ENCODE results near the gene MUC5B. TPM values are rescaled to one million over a fixed set of nuclear protein-coding genes. Genes with fewer than 3 reads are reported as not detected.
A peak's percentile ranks its signal among the peaks of the same experiment; 100 is the strongest.

Gene MUC5B
- total and polyA plus RNA-seq, 7 experiments from 2014 or later: not detected

- Histone ChIP-seq H3K9me3 (ENCODE audit: control insufficient read depth in 2 of 3, low read length in 3 of 3) (no peaks in the 10 kb centered on the region), H3K36me3 (ENCODE audit: control insufficient read depth in 2 of 3, insufficient read depth in 3 of 3, low read length in 3 of 3) (peaks cover 0 to 5% (median 0%) of the 10 kb centered on the region in 3 experiments), H3K27me3 (ENCODE audit: control insufficient read depth in 2 of 2, insufficient read depth in 2 of 2, low read length in 2 of 2) (no peaks in the 10 kb centered on the region), H3K27ac (ENCODE audit: low read depth, low read length) (no peak overlapping the region), H3K4me1 (ENCODE audit: control insufficient read depth in 2 of 2, insufficient read depth in 2 of 2, low read length in 2 of 2) (no peaks in the 10 kb centered on the region), H3K4me3 (ENCODE audit: low read length) (no peak overlapping the region)
- CTCF ChIA-PET: no interaction called here
- DNase-seq: no peak
- no peak for ATAC-seq
- Mint-ChIP-seq H3K4me1 (peaks cover 0 to 20% (median 0%) of the 10 kb centered on the region in 7 donors), H3K4me3 (no peak overlapping the region), H3K27ac (peak overlapping the region in 1 of 9 donors; percentile 80), H3K27me3 (no peaks in the 10 kb centered on the region), H3K9me3 (peaks cover 0 to 2% (median 0%) of the 10 kb centered on the region in 11 donors), H3K36me3 (peaks cover 0 to 1% (median 0%) of the 10 kb centered on the region in 5 donors)
- POLR2A ChIA-PET: interaction anchor here (1.4 kb wide), 1 partner anchor 39 kb away, joined by 4 read pairs; the partner anchor contains the start of gene TOLLIP
- intact Hi-C loops (cut with micrococcal nuclease): loop anchor here in 1 of 2 donors (10.0 kb wide), 1 partner anchor 65 kb away; no protein-coding TSS in a partner anchor
Observed at GRCh38 chr11:1269957-1270356, 47.1 kb downstream of the MUC5B start.

- Mint-ChIP-seq H3K4me1 (peaks cover 0 to 18% (median 0%) of the 10 kb centered on the region in 7 donors), H3K9me3 (no peaks in the 10 kb centered on the region), H3K36me3 (peaks cover 0 to 3% (median 0%) of the 10 kb centered on the region in 5 donors), H3K27ac (no peak overlapping the region), H3K27me3 (no peaks in the 10 kb centered on the region), H3K4me3 (no peak overlapping the region)
- Histone ChIP-seq H3K27ac (ENCODE audit: low read depth, low read length) (no peak overlapping the region), H3K4me3 (ENCODE audit: low read length) (no peak overlapping the region), H3K27me3 (ENCODE audit: control insufficient read depth in 2 of 2, insufficient read depth in 2 of 2, low read length in 2 of 2) (no peaks in the 10 kb centered on the region), H3K4me1 (ENCODE audit: control insufficient read depth in 2 of 2, insufficient read depth in 2 of 2, low read length in 2 of 2) (no peaks in the 10 kb centered on the region), H3K9me3 (ENCODE audit: control insufficient read depth in 2 of 3, low read length in 3 of 3) (no peaks in the 10 kb centered on the region), H3K36me3 (ENCODE audit: control insufficient read depth in 2 of 3, insufficient read depth in 3 of 3, low read length in 3 of 3) (peaks cover 0 to 10% (median 0%) of the 10 kb centered on the region in 3 experiments)
- CTCF ChIA-PET: no interaction called here
- no peak for ATAC-seq
- DNase-seq: no peak
- POLR2A ChIA-PET: no interaction called here
- intact Hi-C loops (cut with micrococcal nuclease): no loop called here
Observed at GRCh38 chr11:1270476-1270875, 47.6 kb downstream of the MUC5B start.

GRCh38 chr11:1271002-1271401, 48.1 kb downstream of the MUC5B start:
- Histone ChIP-seq H3K27me3 (ENCODE audit: control insufficient read depth in 2 of 2, insufficient read depth in 2 of 2, low read length in 2 of 2) (no peaks in the 10 kb centered on the region), H3K4me3 (ENCODE audit: low read length) (no peak overlapping the region), H3K36me3 (ENCODE audit: control insufficient read depth in 2 of 3, insufficient read depth in 3 of 3, low read length in 3 of 3) (peaks cover 0 to 16% (median 0%) of the 10 kb centered on the region in 3 experiments), H3K4me1 (ENCODE audit: control insufficient read depth in 2 of 2, insufficient read depth in 2 of 2, low read length in 2 of 2) (no peaks in the 10 kb centered on the region), H3K27ac (ENCODE audit: low read depth, low read length) (no peak overlapping the region), H3K9me3 (ENCODE audit: control insufficient read depth in 2 of 3, low read length in 3 of 3) (no peaks in the 10 kb centered on the region)
- H3K9me3 Mint-ChIP-seq: no peaks in the 10 kb centered on the region
- ChIA-PET POLR2A (interaction anchor here (1.0 kb wide), 1 partner anchor 8 kb away, joined by 3 read pairs; no protein-coding TSS in a partner anchor), CTCF (no interaction called here)
- no peak overlapping the region for H3K4me3 Mint-ChIP-seq
- H3K27ac Mint-ChIP-seq: no peak overlapping the region
- peaks cover 0 to 18% (median 0%) of the 10 kb centered on the region in 7 donors for H3K4me1 Mint-ChIP-seq
- no peak for DNase-seq
- no peaks in the 10 kb centered on the region for H3K27me3 Mint-ChIP-seq
- no peak for ATAC-seq
- intact Hi-C loops (cut with micrococcal nuclease): no loop called here
- peaks cover 0 to 8% (median 0%) of the 10 kb centered on the region in 5 donors for H3K36me3 Mint-ChIP-seq

GRCh38 chr11:1271406-1271805, 48.5 kb downstream of the MUC5B start:
- Histone ChIP-seq H3K4me1 (ENCODE audit: control insufficient read depth in 2 of 2, insufficient read depth in 2 of 2, low read length in 2 of 2) (no peaks in the 10 kb centered on the region), H3K27ac (ENCODE audit: low read depth, low read length) (no peak overlapping the region), H3K9me3 (ENCODE audit: control insufficient read depth in 2 of 3, low read length in 3 of 3) (no peaks in the 10 kb centered on the region), H3K4me3 (ENCODE audit: low read length) (no peak overlapping the region), H3K27me3 (ENCODE audit: control insufficient read depth in 2 of 2, insufficient read depth in 2 of 2, low read length in 2 of 2) (no peaks in the 10 kb centered on the region), H3K36me3 (ENCODE audit: control insufficient read depth in 2 of 3, insufficient read depth in 3 of 3, low read length in 3 of 3) (peaks cover 0 to 20% (median 0%) of the 10 kb centered on the region in 3 experiments)
- H3K27ac Mint-ChIP-seq: no peak overlapping the region
- no peak for ATAC-seq
- peaks cover 0 to 10% (median 0%) of the 10 kb centered on the region in 5 donors for H3K36me3 Mint-ChIP-seq
- H3K9me3 Mint-ChIP-seq: no peaks in the 10 kb centered on the region
- POLR2A ChIA-PET: interaction anchor here (1.0 kb wide), 1 partner anchor 8 kb away, joined by 3 read pairs; no protein-coding TSS in a partner anchor
- no peaks in the 10 kb centered on the region for H3K27me3 Mint-ChIP-seq
- H3K4me3 Mint-ChIP-seq: no peak overlapping the region
- DNase-seq: no peak
- H3K4me1 Mint-ChIP-seq: peaks cover 0 to 18% (median 0%) of the 10 kb centered on the region in 7 donors
- CTCF ChIA-PET: no interaction called here
- intact Hi-C loops (cut with micrococcal nuclease): no loop called here

GRCh38 chr11:1271927-1272326, 49.1 kb downstream of the MUC5B start:
- H3K4me1 Mint-ChIP-seq: peaks cover 0 to 14% (median 0%) of the 10 kb centered on the region in 7 donors
- Histone ChIP-seq H3K4me3 (ENCODE audit: low read length) (no peak overlapping the region), H3K9me3 (ENCODE audit: control insufficient read depth in 2 of 3, low read length in 3 of 3) (no peaks in the 10 kb centered on the region), H3K4me1 (ENCODE audit: control insufficient read depth in 2 of 2, insufficient read depth in 2 of 2, low read length in 2 of 2) (no peaks in the 10 kb centered on the region), H3K27me3 (ENCODE audit: control insufficient read depth in 2 of 2, insufficient read depth in 2 of 2, low read length in 2 of 2) (no peaks in the 10 kb centered on the region), H3K27ac (ENCODE audit: low read depth, low read length) (no peak overlapping the region), H3K36me3 (ENCODE audit: control insufficient read depth in 2 of 3, insufficient read depth in 3 of 3, low read length in 3 of 3) (peaks cover 0 to 25% (median 0%) of the 10 kb centered on the region in 3 experiments)
- no peak for DNase-seq
- H3K27me3 Mint-ChIP-seq: no peaks in the 10 kb centered on the region
- no peak for ATAC-seq
- no peak overlapping the region for H3K4me3 Mint-ChIP-seq
- no peaks in the 10 kb centered on the region for H3K9me3 Mint-ChIP-seq
- ChIA-PET CTCF (no interaction called here), POLR2A (interaction anchor here (1.0 kb wide), 1 partner anchor 9 kb away, joined by 3 read pairs; no protein-coding TSS in a partner anchor)
- intact Hi-C loops (cut with micrococcal nuclease): no loop called here
- H3K27ac Mint-ChIP-seq: no peak overlapping the region
- peaks cover 0 to 15% (median 0%) of the 10 kb centered on the region in 5 donors for H3K36me3 Mint-ChIP-seq

GRCh38 chr11:1272531-1272930, 49.7 kb downstream of the MUC5B start:
- H3K9me3 Mint-ChIP-seq: no peaks in the 10 kb centered on the region

GRCh38 chr11:1274501-1274900, 51.6 kb downstream of the MUC5B start:
- ATAC-seq: no peak
- no peak overlapping the region for H3K4me3 Mint-ChIP-seq
- ChIA-PET POLR2A (no interaction called here), CTCF (no interaction called here)
- no peak overlapping the region for H3K27ac Mint-ChIP-seq
- DNase-seq: no peak
- H3K27me3 ChIP-seq (ENCODE audit: control insufficient read depth in 2 of 2, insufficient read depth in 2 of 2, low read length in 2 of 2): no peaks in the 10 kb centered on the region
- H3K4me1 Mint-ChIP-seq: peaks cover 0 to 2% (median 0%) of the 10 kb centered on the region in 7 donors
- intact Hi-C loops (cut with micrococcal nuclease): no loop called here
- H3K36me3 ChIP-seq (ENCODE audit: control insufficient read depth in 2 of 3, insufficient read depth in 3 of 3, low read length in 3 of 3): peaks cover 0 to 43% (median 0%) of the 10 kb centered on the region in 3 experiments
- H3K4me3 ChIP-seq (ENCODE audit: low read length): no peak overlapping the region
- peaks cover 0 to 26% (median 4%) of the 10 kb centered on the region in 5 donors for H3K36me3 Mint-ChIP-seq
- no peaks in the 10 kb centered on the region for H3K27me3 Mint-ChIP-seq
- no peak overlapping the region for H3K27ac ChIP-seq (ENCODE audit: low read depth, low read length)
- H3K9me3 ChIP-seq (ENCODE audit: control insufficient read depth in 2 of 3, low read length in 3 of 3): no peaks in the 10 kb centered on the region
- no peaks in the 10 kb centered on the region for H3K4me1 ChIP-seq (ENCODE audit: control insufficient read depth in 2 of 2, insufficient read depth in 2 of 2, low read length in 2 of 2)
- no peaks in the 10 kb centered on the region for H3K9me3 Mint-ChIP-seq

More at GRCh38 chr11:1272531-1272930, 49.7 kb downstream of the MUC5B start:
- peaks cover 0 to 19% (median 3%) of the 10 kb centered on the region in 5 donors for H3K36me3 Mint-ChIP-seq
- peaks cover 0 to 8% (median 0%) of the 10 kb centered on the region in 7 donors for H3K4me1 Mint-ChIP-seq
- intact Hi-C loops (cut with micrococcal nuclease): no loop called here
- DNase-seq (no peak), ATAC-seq (no peak)
- Histone ChIP-seq H3K27ac (ENCODE audit: low read depth, low read length) (no peak overlapping the region), H3K4me3 (ENCODE audit: low read length) (no peak overlapping the region), H3K36me3 (ENCODE audit: control insufficient read depth in 2 of 3, insufficient read depth in 3 of 3, low read length in 3 of 3) (peaks cover 0 to 29% (median 0%) of the 10 kb centered on the region in 3 experiments), H3K4me1 (ENCODE audit: control insufficient read depth in 2 of 2, insufficient read depth in 2 of 2, low read length in 2 of 2) (no peaks in the 10 kb centered on the region), H3K9me3 (ENCODE audit: control insufficient read depth in 2 of 3, low read length in 3 of 3) (no peaks in the 10 kb centered on the region), H3K27me3 (ENCODE audit: control insufficient read depth in 2 of 2, insufficient read depth in 2 of 2, low read length in 2 of 2) (no peaks in the 10 kb centered on the region)
- POLR2A ChIA-PET: no interaction called here
- no peak overlapping the region for H3K4me3 Mint-ChIP-seq
- CTCF ChIA-PET: no interaction called here
- no peaks in the 10 kb centered on the region for H3K27me3 Mint-ChIP-seq
- no peak overlapping the region for H3K27ac Mint-ChIP-seq

Data from naive thymus-derived CD4-positive, alpha-beta T cell (primary cell).